Esophagus (tissue), 2 donors: ENCODE results near the gene UPF1. TPM values are rescaled to one million over a fixed set of nuclear protein-coding genes. Genes with fewer than 3 reads are reported as not detected.
A peak's percentile ranks its signal among the peaks of the same experiment; 100 is the strongest.

Experiments
- H3K27ac ChIP-seq, 2 donors: one replicate each; pipeline ENCODE4 v1.5.1; 2013; ENCODE audit warnings: low read depth in 2 of 2, mild to moderate bottlenecking in 2 of 2, inconsistent platforms in 1 of 2, low read length in 1 of 2, moderate library complexity in 1 of 2
- H3K27me3 ChIP-seq, 2 donors: one replicate each; pipeline ENCODE4 v1.6.1; 2013; ENCODE audit warnings: low read length in 2 of 2, control low read depth in 1 of 2, mild to moderate bottlenecking in 1 of 2; ENCODE audit not compliant: insufficient read depth in 2 of 2, control insufficient read depth in 1 of 2
- H3K36me3 ChIP-seq, 2 donors: one replicate each; pipeline ENCODE4 v1.6.1; 2013; ENCODE audit warnings: low read length in 1 of 2; ENCODE audit not compliant: control insufficient read depth in 2 of 2, insufficient read depth in 2 of 2
- H3K4me1 ChIP-seq, 2 donors: one replicate each; pipeline ENCODE4 v1.6.1; 2013; ENCODE audit warnings: low read length in 1 of 2; ENCODE audit not compliant: control insufficient read depth in 2 of 2, insufficient read depth in 2 of 2
- H3K4me3 ChIP-seq, 2 donors: one replicate each; pipeline ENCODE4 v1.5.1; 2013; ENCODE audit warnings: low read length in 2 of 2, mild to moderate bottlenecking in 2 of 2, low read depth in 1 of 2, moderate library complexity in 1 of 2
- H3K9me3 ChIP-seq, 2 donors: one replicate each; pipeline ENCODE4 v1.6.1; 2013; ENCODE audit warnings: mild to moderate bottlenecking in 2 of 2, low read depth in 1 of 2, low read length in 1 of 2, moderate library complexity in 1 of 2; ENCODE audit not compliant: control insufficient read depth in 2 of 2, insufficient read depth in 1 of 2
- WGBS, 2 donors: extraction: QIAGEN DNeasy Blood & Tissue Kit; methylation state at CpG; one replicate each; pipeline ENCODE4 v1.1.7; 2013; 5-methylcytosine and 5-hydroxymethylcytosine counted together
- polyA plus RNA-seq, 2 donors: library from polyadenylated mRNA; stranded (reverse); fragments of 200-250 nt; gene quantifications; one replicate each; pipeline ENCODE4 v1.2.3, GENCODE V29; 2013
- donor health status: healthy with polysubstance abuse.
- donor health status: Bipolar disorder and iron deficiency.

The UPF1 gene
- polyA plus RNA-seq, 2 donors: 28.1 to 41.7 TPM

DNA sequence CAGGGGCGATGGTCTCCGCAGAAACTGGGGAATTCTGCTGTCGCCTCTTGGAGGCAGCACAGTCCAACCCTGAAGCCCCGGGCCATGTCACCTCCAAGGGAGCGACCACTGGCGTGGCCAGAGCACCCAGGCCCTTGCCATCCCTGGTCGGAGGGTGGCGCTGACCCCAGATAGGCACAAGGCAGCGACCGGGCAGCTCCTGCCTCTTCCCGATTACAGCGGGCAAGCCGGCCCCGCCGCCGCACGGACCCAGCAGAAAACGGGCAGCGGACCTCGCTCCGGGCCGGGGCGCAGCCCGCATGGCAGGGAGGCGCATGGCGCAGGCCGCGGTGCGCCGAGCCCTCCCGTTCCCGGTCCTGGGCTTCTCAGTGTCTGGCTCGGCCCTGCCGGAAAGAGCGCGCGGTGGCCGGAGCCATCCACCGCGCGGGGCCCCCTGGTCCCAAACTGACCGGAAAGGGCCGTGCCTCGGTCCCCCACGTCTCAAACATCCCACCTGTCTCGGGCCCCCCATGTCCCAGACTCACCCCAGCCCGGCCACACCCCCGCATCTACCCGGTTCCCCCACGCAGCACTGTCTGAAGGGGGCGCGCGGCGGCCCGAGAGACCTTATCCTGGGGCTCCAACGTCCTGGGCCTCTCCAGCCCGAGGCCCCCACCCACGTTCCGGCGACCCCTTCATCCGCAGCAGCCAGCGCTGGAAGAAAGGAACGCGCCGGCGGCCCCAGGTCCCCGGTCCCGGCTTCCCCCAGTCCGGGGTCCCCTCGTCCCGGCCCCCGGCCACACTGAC, 63.5 kb downstream of the UPF1 start:
- Histone ChIP-seq H3K4me3 (peak overlapping the region; percentile 30 to 46), H3K27me3 (peaks cover 0 to 9% of the 10 kb centered on the region in 2 donors), H3K27ac (no peak overlapping the region), H3K9me3 (no peaks in the 10 kb centered on the region), H3K36me3 (peaks cover 0 to 14% of the 10 kb centered on the region in 2 donors), H3K4me1 (peaks cover 0 to 5% of the 10 kb centered on the region in 2 donors)
- WGBS, 2 donors: 2% methylated on average over 50 to 72 of the region's 72 CpGs

DNA sequence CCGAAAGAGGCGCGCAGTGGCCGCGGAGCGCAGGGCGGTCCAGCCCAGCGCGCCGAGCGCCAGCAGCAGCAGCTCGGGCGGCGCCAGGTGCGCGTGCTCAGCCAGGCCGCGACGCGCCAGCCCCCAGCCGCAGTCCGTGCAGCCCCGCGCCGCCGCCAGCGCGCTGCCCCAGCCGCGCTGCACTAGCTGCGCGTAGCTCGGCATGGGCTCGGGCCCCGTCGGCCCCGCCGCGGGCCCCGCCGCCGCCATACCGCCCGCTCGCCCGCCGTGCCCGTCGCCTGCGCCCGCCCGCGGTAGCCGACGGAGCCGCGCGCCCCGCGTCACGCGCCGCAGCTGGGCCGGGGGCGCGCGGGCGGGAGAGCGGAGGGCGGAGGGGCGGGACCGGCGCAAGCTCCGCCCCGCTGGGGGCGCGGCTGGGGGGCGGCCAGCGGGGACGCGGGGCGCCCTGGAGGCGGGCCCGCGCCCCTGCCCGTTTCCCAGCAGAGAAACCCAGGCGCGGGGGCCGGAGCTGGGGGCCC, 64.1 kb downstream of the UPF1 start, which contains the start of gene CERS1:
Gene CERS1 (minus strand): TSS at position 335 of the 518 bp plus-strand sequence. CDS start 86 bp downstream, at position 249.
- WGBS, 2 donors: 1% methylated on average over 42 to 89 of the region's 89 CpGs
- Histone ChIP-seq H3K4me1 (peaks cover 0 to 5% of the 10 kb centered on the region in 2 donors), H3K27me3 (peaks cover 0 to 9% of the 10 kb centered on the region in 2 donors), H3K4me3 (peak within 1 kb of the TSS; percentile 30 to 46), H3K36me3 (peaks cover 0 to 20% of the 10 kb centered on the region in 2 donors), H3K9me3 (no peaks in the 10 kb centered on the region), H3K27ac (no peak within 1 kb of the TSS)

DNA sequence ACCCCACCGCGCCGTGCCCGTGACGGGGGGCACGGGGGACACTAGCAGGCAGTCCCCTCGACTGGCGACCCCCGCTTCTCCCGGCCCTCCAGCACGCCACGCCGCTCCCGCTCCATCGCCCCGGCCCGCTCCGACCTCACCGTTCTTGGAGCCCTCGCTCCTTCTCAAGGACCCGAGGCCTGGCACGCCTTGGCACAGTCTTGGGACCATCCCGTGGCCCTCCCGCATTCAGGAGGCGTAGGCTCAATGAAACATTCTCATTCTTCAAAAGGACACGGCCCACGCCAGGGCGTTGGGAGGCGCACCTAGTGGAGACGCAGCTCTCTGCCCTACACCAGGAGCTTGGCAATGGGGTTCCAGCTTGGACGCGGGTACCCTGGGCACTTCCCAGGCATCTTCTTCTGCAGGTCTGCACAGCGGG, 64.7 kb downstream of the UPF1 start:
- Histone ChIP-seq H3K9me3 (no peaks in the 10 kb centered on the region), H3K36me3 (peaks cover 0 to 21% of the 10 kb centered on the region in 2 donors), H3K4me1 (peaks cover 0 to 5% of the 10 kb centered on the region in 2 donors), H3K27ac (no peak overlapping the region), H3K27me3 (peaks cover 0 to 9% of the 10 kb centered on the region in 2 donors), H3K4me3 (peak overlapping the region in 1 of 2 donors; percentile 46)
- WGBS, 2 donors: 13 to 18% methylated on average over 24 to 33 of the region's 33 CpGs

DNA sequence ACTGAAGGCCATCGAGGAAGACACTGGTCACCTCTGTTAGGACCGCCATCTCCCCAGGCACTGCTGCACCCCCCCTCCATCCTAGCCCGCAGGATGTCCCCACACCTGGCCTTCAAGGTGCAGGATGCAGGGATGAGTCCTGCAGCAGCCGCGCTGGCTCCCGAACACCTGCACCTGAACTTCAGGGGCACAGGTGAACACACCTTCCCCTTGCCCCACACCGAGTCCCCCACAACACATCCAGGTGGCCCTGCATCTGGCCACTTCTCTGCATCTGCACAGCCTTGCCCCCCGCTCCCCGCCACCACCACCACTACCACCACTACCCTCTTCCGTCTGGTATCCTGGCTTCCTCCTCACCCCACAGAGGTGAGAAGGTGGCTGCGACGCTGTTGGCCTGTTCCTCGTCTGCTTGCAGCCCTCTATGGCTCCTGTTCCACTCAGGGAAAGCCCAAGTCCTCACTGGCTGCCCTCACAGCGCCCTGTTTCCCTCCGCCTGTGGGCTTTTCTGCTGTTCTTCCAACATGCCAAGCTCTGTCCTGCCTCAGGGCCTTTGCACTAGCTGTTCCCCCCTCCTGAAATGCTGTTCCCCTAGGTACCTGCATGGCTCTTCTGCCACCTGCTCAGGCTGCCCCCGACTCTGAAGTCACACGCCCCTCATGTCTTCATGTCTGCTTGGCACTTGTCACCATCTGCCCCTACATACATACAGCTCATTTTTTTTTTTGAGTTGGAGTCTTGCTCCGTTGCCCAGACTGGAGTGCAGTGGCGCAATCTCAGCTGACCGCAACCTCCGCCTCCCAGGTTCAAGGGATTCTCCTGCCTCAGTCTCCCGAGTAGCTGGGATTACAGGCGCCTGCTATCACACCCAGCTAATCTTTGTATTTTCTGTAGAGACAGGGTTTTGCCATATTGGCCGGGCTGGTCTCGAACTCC, 65.6 kb downstream of the UPF1 start:
- Histone ChIP-seq H3K9me3 (no peaks in the 10 kb centered on the region), H3K27ac (no peak overlapping the region), H3K4me1 (peaks cover 0 to 5% of the 10 kb centered on the region in 2 donors), H3K36me3 (peaks cover 0 to 21% of the 10 kb centered on the region in 2 donors), H3K27me3 (peaks cover 0 to 9% of the 10 kb centered on the region in 2 donors), H3K4me3 (no peak overlapping the region)
- 82 to 89% methylated on average over 25 of the region's 25 CpGs for WGBS, 2 donors

DNA sequence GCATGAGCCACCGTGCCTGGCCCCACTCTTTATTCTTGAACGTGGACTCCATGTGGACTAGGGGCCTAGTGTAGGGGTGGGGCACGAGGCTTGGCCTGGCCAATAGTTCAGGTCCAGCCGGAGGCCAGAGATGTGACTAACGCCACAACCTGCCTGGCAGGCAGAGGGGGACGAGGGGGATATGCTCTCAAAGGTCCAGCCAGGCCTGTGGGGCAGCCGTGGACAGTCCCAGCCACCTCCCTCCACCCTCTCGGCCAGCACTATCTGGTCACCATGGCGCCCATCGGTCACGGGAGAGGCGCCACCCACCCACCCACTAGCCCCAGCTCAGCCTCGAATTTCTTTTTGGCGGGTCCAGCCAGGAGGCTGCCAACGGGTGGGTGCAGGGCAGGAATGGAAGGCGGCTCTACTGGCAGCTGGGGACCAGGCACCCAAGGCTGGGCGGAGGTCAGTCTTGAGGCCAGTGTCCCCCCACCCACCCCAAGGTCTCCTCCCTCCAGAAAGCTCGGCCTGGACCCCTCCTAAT, 66.4 kb downstream of the UPF1 start:
- H3K27me3 ChIP-seq: peaks cover 0 to 9% of the 10 kb centered on the region in 2 donors
- H3K4me1 ChIP-seq: peaks cover 0 to 5% of the 10 kb centered on the region in 2 donors
- WGBS, 2 donors: 59 to 63% methylated on average over 17 to 18 of the region's 18 CpGs
- H3K4me3 ChIP-seq: no peak overlapping the region
- no peak overlapping the region for H3K27ac ChIP-seq
- no peaks in the 10 kb centered on the region for H3K9me3 ChIP-seq
- H3K36me3 ChIP-seq: peaks cover 3 to 26% of the 10 kb centered on the region in 2 donors

DNA sequence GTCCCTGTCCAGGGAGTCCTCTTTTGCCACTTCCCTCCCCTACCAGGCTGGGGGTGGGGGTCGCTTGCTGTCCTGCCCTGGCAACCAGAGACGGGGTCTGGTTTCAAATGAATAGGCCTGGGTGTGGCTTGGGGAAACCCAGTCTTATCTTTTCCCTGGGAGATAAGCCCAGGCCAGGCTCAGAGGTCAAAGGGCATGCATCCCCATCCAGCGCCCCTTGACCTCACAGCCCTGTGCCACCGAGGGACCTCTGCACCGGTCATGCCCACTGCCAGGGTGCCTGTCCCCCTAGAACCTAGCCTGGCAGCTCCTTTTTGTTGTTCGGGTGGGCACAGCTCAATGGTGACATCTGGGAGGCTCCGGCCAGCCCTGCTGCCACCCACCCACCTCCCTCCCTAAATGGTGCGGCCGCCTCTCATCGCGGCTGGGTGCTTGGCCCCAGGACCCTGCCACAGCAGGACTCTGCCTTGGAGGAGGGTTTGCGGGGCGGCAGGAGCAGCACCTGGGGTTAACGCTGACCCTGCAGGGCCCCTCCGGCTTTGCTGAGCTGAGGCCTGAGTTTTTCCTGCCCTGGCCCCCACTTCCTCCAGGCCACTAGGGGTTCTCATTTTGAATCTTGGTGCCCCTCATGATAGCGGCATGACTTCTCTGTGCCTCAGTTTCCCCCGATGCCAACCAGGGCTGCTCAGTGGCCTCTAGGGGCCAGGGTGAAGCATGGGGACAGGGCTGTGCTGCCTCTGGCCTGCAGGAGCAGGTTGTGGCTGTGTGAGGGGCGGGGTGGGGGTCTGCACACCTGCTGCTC, 67.0 kb downstream of the UPF1 start:
- H3K9me3 ChIP-seq: no peaks in the 10 kb centered on the region
- H3K36me3 ChIP-seq: peaks cover 3 to 31% of the 10 kb centered on the region in 2 donors
- no peak overlapping the region for H3K27ac ChIP-seq
- WGBS, 2 donors: 72 to 79% methylated on average over 18 of the region's 18 CpGs
- no peak overlapping the region for H3K4me3 ChIP-seq
- peaks cover 0 to 9% of the 10 kb centered on the region in 2 donors for H3K27me3 ChIP-seq
- H3K4me1 ChIP-seq: peaks cover 0 to 5% of the 10 kb centered on the region in 2 donors

DNA sequence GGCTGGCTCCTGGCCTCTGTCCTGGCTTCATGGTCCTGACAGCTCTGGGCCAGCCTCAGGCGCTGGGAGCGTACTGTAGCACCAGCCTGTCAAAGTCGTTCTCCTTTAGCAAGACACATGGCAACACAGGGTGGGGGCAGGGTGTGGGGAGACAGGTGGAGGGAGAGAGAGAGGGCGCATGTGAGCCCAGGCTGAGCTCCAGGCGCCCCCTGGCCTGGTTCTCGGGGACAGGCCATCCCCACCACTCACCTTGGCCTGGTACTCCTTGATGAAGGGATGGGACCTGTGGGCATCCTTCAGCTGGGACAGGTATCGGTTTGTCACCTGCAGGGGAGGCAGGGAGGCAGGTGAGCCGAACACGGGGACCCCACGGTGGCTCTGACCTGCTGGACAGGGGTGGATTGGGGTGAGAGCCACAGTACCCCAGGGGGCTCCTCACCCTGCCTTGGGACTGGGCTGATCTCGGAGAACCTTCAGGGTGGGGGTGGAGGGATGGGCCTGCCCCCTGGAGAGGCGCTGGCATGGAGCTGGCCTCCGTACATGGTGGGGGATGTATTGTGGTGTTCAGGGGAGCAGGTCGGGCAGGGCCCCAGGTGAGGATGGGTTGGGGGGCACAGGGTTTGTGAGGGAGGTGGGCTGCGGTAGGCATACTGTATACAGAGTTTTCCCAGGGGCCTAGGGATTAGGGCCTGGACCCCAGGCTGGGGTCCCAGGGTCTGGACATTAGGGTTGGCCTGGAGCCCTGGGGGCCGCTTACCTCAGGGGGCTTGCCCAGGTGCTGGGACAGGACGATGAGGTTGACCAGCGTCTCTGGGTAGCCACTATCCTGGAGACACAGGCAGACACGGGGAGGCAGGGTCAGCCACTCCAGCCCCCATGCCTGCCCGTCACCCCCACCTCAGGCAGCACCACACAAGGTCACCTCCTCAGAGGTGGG, 68.1 kb downstream of the UPF1 start:
- no peaks in the 10 kb centered on the region for H3K9me3 ChIP-seq
- peaks cover 3 to 34% of the 10 kb centered on the region in 2 donors for H3K36me3 ChIP-seq
- H3K4me3 ChIP-seq: no peak overlapping the region
- peaks cover 0 to 6% of the 10 kb centered on the region in 2 donors for H3K27me3 ChIP-seq
- no peak overlapping the region for H3K27ac ChIP-seq
- WGBS, 2 donors: 83 to 86% methylated on average over 19 to 20 of the region's 20 CpGs
- H3K4me1 ChIP-seq: peaks cover 0 to 5% of the 10 kb centered on the region in 2 donors
